Activated T-cell treated with anti-CD3 and anti-CD28 coated beads for 48 hours (primary cell): ENCODE results near the gene FSIP1.
A peak's percentile ranks its signal among the peaks of the same experiment; 100 is the strongest.
"Not testable (repeated sequence)": the region's sequence is repeated elsewhere in the genome, so short reads cannot be mapped to it uniquely, and the experiment has no call there.

Experiments used
- DNase-seq: peaks from one replicate; pipeline ENCODE4 v3.0.0-alpha.2; 2020; ENCODE audit warnings: low read depth

The FSIP1 gene

DNA sequence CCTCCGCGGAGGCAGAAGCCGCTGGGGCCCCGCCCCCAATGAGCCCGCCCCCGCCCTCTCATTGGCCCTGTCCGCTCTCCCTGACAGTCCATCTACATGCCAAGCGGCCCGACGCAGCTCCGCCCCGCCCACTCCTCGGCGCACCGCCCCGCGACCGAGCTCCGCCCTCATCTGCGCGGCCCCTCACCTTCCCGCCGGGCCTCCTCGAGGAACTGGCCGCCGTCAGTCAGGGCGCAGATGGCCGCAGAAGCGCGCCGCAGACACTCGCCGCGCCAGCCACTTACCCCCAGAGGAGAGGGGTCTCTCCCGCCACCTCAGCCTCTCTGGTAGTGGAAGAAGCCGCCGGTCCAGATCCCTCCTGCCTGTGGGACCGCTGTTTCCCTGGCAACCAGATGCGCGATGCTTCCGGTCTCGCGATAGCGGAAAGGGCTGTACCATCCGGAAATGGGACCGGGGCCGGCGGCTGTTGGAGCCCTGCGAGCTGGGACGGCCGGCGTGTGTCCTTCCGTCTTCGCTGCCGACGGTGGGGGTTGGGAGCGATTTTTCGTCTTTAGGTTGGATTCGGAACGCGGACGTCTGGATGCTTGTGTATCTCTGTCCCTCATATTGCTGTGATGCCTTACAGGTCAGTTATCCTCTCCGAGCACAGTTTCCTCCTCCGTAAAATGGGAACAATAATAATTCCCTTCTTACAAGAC is at the start of gene FSIP1:
Gene FSIP1 (minus strand): TSS at position 401 of the 698 bp plus-strand sequence. CDS start 6,317 bp downstream, outside the sequence.
- DNase-seq, result peak; percentile 93

DNA sequence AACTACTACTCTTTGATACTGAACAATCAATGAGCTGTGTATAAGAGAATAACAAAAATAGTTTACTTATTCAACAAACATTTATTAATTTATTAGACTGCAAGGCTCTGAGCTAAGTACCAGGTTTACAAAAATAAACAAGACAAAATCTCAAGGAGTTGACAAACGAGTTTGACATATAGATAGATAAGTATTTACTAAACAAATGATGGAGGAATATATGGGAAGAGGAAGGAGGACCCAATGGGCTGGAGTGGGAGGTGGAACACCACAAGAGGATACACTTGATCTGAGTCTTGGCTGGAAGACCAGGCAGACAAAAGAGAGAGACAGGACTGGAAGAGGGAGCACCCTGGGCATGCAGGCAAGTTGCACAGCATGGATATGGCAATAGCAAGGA is 47.5 kb upstream of the FSIP1 start:
- no peak for DNase-seq

DNA sequence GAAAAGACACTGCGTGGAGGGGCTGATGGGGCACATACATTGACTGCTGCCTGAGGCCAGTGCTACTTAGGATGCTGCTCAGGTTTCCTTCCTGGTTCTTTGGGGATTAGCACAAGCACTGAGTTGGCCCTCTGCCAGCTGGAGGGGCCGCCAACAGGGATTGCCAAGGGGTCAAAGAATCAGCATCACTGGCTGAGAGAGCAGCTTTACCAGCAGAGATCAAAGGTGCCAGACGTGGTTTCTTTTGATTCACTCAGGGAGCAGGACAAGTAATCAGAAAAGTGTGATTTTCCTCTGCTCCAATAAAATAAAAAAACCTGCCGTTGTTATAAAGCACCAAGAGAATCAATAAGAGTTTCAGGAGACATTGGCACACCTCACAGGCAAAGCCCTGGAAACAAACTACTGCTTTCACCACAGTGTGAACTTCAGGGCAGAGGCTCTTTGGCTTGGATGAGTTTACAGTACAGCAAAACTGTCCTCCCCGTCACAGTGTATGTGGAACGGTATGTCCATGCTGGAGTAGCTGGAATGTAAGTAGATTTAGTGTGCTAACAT is 45.8 kb upstream of the FSIP1 start:
- DNase-seq, result no peak

DNA sequence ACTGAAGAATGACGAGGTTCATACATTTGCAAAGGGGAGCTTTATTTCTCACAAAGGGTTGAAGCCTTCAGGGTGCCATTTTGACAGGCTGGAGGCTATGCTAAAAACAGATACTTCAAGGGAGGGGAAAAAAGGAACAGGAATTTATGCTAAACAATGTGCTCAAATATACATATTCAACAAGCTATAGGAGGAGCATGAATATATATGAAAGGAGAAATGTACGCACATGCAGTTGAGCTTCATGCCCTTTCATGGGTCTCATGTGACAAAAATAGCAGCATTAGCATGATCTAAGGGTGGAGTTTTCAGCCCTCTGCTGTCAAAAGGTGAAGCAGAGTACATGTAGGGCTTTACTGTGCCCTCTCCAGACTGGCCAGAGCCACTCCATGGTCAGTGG is 44.3 kb upstream of the FSIP1 start:
- DNase-seq, result no peak

DNA sequence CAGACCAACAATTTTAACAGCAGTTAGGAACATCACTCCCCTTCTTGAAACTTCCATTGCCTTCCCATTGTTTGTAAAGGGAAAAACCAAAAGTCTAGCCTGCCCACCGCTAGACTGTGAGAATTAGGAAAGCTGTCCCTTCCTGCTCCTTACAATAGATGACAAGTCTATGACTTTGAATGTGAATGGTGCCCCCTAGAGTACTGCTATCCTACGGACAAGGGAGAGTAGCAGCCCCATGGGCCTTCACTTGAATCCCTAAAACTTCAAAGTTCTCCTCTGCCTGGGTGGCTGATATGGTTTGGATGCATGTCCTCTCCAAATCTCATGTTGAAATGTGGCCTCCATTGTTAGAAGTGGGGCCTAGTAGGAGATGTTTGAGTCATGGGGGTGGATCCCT is 41.0 kb upstream of the FSIP1 start:
- DNase-seq, result no peak

DNA sequence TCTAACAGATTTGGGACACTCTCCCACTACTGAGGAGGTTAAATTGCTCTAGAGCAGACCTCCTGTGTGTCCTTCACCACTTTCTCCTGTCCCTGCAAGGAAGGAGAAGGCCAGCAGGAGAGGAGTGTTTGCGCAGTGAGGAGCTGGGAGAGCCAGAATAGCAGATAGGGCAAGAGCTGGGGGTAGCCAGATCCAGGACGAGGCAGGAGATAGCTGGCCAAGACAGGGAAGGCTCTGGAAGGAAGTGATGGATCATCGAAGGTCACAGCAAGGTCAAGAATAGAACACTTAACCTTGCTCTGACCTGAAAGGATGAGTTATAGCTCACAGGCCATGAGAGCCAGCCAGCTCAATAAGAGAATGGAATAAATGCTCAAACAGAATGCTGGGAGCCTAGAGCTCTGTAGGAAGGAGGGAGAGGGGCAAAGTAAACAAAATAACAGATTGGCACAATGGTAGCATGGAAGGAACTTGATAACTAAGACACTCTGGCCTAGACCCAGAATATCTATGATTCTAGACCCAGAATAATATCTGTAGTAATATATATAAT is 37.5 kb upstream of the FSIP1 start:
- DNase-seq, result no peak

DNA sequence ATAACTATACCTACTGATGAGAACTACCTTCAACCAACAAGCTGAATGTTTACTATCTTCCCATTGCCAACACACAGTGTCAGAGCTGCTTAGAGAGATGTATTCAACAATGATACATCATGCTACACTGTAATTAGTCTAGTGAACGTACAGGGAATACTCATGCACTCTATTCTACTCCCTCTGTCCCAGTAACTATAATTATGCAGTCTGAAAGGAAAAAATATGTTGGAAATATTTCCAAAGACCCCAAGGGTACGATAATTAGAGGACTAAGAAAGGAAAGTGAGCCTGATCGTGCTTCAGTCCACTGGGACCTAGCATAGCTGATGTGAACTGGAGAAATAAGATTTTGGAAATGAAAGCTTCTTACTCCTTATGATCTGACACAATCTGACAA is 36.9 kb upstream of the FSIP1 start:
- DNase-seq, result no peak

DNA sequence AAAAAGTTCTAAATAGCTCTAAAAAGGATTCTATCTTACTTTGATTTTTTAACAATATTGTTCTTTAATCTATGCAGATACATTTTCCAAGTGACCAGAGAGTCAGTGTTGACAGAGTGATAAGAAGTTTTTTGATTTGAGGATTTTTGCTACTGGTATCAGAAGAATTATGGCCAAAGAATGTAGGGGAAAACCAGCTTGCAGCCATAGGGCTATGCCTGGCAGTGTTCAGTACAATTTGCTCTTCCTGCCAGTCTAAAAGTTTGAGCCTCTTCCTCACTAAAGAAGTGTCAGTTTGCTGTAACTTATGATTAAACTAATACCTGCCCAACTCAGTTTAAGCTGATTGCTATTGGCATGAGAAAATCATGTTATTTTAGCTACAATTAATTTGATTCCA is 35.3 kb upstream of the FSIP1 start:
- no peak for DNase-seq

DNA sequence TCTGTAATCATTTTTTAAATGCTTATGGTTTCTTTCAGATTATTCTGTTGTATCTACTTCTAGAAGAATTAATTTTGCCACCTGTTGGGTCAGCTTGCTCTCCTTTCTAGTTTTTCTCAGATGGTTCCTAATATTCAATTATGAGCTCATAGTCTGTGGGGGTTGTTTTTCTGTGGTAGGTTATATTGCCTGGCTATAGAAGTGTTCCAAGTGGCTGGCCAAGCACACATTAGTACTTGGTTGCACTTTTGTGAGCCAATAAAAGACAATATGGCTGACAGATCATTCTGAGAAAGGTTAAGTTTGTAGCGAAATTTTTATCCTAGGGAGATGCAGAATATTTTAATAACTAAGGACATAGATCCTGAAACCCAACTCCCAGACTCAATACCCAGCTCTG is 31.8 kb upstream of the FSIP1 start:
- no peak for DNase-seq

DNA sequence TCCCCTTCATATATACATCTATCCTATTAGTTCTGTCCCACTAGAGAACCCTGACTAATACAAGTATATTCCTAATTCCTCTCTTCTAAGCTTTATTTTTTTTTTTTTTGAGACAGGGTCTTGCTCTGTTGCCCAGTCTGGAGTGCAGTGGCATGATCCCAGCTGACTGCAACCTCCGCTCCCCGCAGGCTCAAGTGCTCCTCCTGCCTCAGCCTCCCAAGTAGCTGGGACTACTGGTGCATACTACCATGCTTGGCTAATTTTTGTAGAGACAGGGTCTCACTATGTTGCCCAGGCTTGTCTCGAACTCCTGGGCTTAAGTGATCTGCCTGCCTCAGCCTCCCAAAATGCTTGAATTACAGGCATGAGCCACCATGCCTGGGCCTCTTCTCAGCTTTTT is 30.0 kb upstream of the FSIP1 start:
- DNase-seq, result not testable (repeated sequence)

DNA sequence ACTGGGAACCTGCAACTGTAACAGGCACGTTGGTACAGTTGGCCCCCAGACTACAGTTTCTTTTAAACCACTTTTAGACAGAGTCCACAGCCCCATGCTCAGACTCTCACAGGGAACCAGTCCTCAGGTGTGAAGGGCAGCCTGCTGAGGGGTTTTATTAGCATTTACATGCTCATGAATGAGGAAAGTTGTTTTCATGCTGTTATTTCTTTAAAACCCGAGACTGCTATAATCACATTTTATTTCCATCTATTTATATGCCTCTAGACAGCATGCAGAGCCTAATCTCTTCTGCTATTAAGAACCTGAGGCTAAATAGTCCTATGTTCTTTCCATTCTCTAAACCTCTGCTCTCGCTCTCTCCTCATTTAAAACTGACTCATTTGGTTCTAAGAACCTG is 26.3 kb upstream of the FSIP1 start:
- DNase-seq, result no peak

DNA sequence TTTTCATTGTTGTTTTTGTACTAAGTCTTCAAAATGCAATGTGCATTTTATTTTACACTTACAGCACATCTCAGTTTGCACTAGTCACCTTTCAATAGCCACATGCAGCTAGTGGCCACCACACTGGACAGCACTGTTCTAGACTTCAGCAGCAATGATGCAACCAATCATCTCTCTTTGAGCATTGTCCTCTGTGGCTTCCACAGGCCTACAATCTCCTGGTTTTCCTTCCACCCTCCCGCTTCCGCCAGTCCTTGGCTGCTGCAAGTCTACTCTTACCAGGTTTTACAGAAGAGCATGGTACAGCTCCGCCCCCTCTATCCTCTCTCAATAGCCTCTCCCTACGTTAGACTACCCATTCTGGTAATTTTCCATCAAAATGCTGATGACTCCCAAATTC is 25.1 kb upstream of the FSIP1 start:
- DNase-seq, result no peak

DNA sequence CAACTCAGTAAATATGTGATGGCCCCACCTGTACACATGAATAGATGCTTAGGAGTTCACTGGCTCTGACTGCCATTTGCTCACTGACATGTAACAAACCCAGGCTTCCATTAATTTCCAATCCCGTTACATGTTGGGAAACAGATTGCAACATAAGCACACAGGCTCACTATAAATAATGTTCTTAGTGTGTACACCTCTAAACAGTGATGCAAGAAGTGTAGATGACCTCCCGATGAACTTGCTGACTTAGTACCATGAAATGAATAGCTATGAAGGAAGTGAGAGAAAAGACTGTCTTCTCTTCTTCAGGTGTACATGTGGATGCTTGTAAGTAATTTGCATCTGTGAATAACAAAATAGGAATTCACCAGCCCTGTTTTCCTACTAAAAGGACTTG is 21.4 kb upstream of the FSIP1 start:
- no peak for DNase-seq

DNA sequence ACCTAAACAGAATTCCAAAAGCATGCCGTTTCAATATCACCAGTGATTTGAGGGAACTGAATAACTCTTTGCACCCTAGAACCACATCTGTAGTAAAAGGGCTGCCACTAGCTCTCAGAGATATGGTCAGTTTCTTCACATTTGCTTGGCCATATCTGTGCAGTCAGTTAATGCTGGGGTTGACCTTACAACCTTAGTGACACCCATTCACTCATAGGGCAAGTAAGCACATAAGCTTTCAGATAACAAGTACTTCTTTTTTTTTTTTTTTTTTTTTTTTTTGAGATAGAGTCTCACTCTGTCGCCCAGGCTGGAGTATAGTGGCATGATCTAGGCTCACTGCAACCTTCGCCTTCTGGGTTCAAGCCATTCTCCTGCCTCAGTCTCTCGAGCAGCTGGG is 20.4 kb upstream of the FSIP1 start:
- DNase-seq, result no peak

DNA sequence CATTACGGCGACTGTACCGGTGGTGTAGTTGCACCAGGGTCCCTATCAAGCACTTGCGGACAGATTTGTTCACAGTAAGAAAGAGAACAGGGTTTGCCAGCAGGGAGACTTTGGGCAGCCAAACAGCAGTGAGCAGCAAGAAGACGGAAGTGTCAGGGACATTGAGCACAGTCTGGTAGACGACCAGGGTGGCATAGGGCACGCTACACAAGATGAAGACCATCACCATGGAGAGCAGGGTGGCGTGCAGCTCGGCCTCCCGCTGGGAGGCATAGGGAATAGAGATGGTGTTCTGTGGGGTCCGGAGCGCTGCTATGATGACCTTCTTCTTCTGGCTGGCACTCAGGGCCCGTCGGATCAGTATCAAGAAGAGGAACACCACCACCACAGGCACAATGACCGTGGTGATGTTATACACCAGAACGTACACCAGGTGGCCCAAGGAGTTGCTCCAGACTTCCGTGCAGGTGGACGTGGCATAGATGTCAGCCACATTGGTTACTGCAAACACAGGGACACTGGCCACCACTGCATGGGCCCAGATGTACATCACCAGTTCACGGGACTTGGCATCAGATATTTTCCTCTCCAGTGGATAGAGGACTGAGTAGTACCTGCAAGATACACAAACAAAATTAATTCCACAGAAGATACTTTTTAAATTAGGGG is 19.1 kb upstream of the FSIP1 start:
- no peak for DNase-seq

DNA sequence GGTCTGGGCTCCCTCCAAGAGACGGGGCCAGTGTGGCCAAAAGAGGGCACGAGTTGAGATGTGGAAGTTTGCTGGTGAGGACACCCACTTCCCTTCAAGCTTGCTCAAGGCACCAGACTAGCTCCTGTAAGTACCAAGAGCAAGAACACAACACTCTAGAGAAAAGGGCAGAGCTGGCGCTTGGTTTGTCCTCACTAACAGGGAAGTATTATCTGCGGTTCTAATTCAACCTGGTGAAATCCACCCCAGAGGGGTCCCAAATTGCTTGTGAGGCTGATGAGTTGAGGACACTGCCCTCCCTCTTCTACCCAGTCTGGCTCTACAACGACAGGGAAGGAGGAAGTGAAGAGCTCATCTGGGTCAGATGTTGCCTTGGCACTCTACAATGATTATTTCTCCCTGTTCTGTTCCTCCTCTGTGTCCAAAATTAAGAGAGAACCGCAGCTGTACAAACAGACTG is 16.9 kb upstream of the FSIP1 start:
- DNase-seq, result no peak

DNA sequence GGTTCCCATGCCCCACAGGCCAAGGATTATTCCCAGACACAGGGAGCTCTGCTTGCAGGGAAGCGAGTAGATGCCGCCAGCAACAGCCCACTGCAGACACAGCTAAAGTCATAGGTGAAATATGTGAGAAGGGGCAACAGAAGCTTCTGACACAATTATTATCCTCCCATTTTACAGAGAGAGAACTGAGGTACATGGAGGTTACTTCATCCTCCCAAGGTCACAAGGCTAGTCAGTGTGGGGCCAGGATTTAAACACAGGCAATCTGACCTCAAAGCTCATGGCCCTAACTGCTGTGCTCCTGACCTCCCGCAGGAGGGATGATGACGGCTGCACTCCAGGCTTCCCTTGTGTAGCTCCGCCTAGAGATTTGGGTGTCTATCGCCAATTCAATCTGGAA is 15.7 kb upstream of the FSIP1 start:
- no peak for DNase-seq

DNA sequence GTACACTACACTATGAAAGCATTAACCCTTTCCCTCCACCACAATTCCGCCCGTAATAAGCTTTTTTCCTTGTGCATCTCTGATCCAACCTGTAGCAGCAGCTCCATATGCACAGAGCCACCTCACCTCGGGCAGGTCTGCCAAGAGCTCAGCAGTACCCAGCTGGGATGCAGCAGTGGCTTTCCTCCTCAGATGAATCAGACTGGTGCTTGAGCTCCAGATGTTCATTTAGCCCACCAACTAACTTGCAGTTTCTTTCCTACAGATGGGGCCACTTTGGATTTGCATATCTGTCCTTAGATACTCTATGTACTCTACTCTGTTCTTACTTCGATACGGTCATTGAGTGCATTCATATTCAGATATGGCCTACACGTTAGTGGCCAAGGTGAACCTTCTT is 14.8 kb upstream of the FSIP1 start:
- no peak for DNase-seq

DNA sequence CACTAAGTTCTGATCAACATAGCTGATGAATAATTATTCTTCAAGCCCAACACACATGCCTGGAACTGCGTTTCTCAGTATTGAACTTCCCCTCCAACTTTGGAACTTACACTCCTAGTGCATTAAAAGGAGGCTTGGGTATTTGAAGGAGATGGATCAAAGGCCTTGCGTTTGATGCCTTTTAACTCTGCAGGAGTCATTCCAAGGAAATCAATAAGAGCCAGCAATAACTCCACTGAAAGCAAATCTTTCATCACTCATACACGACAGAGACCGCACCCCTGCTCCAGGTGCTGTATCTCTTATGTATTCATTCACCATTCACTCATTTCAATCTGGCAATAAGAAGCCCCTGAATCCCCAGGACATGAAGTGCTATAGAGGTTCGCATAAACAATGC is 14.0 kb upstream of the FSIP1 start:
- DNase-seq, result no peak

DNA sequence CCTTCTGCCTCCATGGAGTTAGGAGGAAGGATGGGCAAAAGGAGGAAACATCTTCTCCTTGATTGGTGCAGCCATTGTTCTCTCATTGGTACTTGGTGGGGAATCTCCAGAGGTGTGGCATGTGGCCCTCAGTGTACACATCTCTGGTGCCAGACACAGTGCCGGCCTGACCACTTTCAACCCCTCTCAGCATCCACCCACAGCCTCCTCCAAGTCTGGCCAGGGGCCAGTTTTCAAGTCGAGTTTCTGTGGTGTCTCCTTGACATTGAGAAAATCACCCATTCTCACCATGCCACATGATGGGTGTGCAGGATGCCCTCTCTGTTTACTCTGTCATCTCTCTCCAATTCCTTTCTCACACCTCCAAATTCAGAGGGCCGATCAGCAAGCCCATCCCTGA is 12.8 kb upstream of the FSIP1 start:
- no peak for DNase-seq

DNA sequence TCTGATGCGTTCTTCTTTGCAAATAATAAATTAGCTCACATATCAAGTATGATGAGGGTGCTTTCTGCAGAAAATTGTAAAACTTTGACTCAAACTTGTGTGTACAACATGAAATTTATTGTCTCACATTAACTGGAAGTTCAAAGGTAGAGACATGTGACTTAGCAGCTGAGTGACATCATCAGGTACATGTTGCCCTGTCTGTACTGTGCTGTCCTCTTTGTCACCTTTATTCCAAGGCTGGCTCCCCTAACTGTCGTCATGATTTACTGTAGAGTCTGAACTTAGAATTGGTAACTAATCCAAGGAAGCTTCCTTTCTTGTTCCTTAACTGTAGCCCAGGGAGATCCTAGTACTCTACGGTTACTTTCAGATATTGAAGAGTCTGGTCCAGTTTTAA is 12.3 kb upstream of the FSIP1 start:
- DNase-seq, result no peak

DNA sequence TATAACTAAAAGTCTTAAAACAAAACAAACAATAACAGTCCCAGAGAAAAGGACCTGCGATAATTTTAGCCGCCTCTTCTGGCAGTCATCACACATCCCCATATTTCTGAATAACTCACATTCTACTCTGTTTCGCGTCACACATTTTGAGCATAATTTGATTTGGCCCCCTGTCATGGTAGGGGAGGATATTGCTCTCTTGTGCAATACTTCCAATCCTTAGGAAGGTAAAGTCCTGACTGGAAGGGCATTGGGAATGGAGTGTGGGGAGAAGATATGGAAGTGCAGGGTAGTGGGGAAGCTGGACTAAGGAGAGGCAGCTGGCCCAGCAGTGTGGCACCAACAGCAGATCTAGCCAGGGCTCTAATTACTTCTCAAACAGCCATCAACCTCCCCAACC is 11.3 kb upstream of the FSIP1 start:
- no peak for DNase-seq

DNA sequence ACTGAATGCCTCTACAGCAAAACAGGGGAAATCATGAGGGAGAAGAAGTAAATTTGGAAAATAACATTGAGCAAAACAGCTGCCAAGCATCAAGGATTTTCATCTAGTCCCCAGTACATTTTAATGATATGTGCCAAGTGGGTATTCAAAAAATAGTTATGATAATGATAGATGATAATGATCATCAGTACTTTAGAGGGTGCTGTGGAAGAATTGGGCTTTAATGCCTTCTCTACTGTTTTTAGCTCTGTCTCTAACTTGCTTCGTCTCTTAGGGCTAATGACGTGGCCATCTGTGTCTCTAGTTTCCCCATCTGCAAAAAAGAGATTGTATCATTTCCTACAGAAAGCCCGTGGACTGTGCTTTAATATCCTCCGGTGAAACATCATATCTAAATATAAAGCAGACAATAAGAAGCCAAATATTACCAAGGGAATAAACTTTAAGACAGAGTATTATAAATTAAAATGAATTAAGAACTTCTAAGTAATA is 10.2 kb upstream of the FSIP1 start:
- no peak for DNase-seq
